GM21447 (cell line): ENCODE data around the gene TMEM259.

Source experiments
- ATAC-seq: cut with Tn5 transposase; IDR thresholded peaks from one replicate; pipeline ENCODE4 v1.9.1; 2021; ENCODE audit not compliant: unreplicated experiment

Gene TMEM259

GRCh38 chr19:1055886-1056620 lies 35.1 kb upstream of the TMEM259 start:
- no peak for ATAC-seq

- no peak for ATAC-seq
These were observed 34.1 kb upstream of the TMEM259 start for GRCh38 chr19:1055028-1055425.

- no peak for ATAC-seq
These were observed 33.4 kb upstream of the TMEM259 start for GRCh38 chr19:1054102-1055027.

DNA sequence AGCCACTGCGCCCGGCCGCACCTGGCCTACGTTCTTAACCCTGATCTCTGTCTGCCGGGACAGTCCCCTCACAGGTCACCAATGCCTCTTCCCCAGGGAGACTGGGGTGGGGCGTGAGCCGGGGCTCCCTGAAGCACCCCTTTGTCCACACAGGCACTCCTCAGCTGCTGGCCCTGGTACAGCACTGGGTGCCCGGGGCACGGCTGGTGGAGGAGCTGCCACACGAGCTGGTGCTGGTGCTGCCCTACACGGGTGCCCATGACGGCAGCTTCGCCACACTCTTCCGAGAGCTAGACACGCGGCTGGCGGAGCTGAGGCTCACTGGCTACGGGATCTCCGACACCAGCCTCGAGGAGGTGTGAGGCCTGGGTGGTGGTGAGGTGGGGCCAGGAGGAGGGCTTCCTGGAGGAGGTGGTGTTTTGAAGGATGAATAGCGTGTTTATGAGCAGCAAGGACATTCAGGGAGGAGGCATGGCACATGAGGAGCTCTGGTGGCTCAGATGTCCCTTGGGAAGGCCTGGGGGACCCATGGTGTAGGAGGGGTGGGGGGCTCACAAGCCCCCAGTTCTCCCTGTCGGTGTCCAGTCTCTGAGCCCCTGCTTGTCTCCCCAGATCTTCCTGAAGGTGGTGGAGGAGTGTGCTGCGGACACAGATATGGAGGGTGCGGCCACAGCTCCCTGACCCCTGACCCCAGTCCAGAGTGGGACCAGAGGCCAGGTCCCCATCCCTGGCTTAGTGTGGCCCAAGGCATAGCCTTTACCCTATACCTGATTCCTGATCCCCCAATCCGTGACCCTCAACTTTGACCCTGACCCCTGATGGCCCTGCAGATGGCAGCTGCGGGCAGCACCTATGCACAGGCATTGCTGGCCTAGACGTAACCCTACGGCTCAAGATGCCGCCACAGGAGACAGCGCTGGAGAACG lies 32.5 kb upstream of the TMEM259 start:
- ATAC-seq = no peak

DNA sequence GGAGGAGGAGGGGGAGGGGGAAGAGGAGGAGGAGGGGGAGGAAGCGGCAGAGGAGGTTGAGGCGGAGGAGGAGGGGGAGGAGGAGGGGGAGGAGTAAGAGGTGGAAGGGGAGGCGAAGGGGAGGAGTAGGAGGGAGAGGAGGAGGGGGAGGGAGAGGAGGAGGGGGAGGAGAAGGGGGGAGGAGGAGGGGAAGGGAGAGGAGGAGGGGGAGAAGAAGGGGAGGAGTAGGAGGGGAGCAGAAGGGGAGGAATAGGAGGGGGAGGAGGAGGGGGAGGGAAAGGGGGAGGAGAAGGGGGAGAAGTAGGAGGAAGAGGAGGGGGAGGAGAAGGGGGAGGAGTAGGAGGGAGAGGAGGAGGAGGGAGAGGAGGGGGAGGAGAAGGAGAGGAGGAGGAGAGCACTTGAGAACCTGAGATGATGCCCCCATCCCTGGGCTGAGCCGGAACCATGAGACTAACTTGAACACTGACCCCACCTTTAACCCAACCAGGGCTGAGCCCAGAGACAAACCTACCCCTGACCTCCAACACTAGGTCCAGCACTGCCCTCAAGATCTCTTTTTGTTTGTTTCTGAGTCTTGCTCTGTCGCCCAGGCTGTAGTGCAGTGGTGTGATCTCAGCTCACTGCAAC lies 31.5 kb upstream of the TMEM259 start:
- ATAC-seq = no peak

DNA sequence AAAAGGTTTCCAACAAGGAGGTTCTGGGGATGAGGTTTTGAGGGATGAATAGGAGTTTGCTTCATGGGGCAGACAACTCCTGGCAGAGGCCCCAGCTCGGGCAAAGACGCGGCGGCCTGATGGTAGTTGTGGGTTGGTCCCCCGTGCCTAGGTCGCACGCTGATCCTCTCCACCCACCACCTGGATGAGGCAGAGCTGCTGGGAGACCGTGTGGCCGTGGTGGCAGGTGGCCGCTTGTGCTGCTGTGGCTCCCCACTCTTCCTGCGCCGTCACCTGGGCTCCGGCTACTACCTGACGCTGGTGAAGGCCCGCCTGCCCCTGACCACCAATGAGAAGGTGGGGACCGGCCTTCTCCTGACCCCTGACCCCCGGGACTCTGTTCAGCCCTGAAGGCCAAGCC lies 30.9 kb upstream of the TMEM259 start:
- ATAC-seq = no peak

GRCh38 chr19:1050989-1051788 lies 30.3 kb upstream of the TMEM259 start:
- no peak for ATAC-seq

DNA sequence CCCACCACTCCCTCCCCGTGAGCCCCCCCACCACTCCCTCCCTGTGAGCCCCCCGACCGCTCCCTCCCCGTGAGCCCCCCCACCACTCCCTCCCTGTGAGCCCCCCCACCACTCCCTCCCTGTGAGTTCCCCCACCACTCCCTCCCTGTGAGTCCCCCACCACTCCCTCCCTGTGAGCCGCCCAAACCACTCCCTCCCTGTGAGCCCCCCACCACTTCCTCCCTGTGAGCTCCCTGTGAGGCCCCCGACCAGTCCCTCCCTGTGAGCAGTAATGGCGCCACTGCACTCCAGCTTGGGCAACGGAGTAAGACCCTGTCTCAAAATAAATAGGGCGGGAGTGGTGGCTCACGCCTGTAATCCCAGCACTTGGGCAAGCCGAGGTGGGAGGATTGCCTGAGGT lies 28.9 kb upstream of the TMEM259 start:
- no peak for ATAC-seq

GRCh38 chr19:1049106-1049505 lies 28.2 kb upstream of the TMEM259 start:
- ATAC-seq = no peak

- no peak for ATAC-seq
These were observed 26.8 kb upstream of the TMEM259 start for GRCh38 chr19:1047696-1048147.

GRCh38 chr19:1046836-1047695 lies 26.1 kb upstream of the TMEM259 start:
- ATAC-seq = no peak

DNA sequence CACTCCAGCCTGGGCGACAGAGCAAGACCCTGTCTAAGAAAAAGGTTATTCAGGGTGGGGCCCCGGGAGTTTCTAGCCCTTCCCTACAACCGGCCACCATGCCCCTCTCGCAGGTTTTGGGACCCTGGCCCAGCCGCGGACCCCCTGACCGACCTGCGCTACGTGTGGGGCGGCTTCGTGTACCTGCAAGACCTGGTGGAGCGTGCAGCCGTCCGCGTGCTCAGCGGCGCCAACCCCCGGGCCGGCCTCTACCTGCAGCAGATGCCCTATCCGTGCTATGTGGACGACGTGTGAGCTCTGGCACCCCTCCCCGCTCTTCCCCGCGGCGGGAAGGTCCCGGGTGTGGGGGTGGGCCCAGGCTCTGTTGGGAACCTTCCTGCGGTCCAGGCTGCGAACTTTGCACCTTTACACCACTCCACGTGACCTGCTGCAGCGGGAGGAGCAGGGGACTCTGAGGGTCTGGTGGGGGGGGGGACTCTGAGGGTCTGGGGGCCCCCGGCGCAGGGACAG lies 25.2 kb upstream of the TMEM259 start:
- ATAC-seq = no peak

DNA sequence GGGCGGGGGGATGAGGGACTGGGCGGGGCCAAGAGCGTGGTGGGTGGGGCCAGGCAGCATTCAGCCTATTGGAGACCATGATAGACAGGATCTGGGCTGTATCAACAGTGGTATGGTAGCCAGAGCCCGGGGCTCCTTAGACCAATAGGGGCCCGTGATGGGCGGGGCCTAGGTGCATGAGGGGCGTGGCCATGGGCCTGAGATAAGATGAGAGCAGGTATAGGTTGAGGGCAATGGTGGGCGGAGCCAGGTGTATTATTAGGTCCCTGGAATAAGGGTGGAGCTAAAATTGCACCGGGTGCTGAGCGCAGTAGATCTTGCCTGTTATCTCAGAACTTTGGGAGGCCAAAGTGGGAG lies 24.3 kb upstream of the TMEM259 start:
- ATAC-seq = no peak

DNA sequence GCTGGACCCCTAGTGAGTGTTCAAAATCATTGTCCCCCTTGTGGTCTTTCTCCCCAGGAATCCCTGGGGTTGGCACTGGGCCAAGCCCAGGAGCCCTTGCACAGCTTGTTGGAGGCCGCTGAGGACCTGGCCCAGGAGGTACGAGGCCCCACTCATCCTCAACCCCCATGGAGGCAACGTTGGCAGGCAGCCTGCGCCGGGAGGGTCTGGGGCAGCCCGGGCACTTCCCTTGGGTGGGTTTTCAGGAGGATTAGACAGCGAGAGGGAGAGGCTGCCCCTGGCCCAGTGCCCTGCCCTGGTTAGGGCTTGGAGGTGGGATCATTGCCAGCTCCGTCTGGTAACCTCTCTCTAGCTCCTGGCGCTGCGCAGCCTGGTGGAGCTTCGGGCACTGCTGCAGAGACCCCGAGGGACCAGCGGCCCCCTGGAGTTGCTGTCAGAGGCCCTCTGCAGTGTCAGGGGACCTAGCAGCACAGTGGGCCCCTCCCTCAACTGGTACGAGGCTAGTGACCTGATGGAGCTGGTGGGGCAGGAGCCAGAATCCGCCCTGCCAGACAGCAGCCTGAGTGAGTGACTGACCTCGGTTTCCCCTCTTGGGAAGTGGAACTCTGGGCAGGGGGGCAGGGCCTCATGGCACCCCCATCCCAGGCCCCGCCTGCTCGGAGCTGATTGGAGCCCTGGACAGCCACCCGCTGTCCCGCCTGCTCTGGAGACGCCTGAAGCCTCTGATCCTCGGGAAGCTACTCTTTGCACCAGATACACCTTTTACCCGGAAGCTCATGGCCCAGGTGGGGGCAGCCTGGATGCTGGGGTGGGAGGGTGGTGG lies 22.0 kb upstream of the TMEM259 start:
- no peak for ATAC-seq

DNA sequence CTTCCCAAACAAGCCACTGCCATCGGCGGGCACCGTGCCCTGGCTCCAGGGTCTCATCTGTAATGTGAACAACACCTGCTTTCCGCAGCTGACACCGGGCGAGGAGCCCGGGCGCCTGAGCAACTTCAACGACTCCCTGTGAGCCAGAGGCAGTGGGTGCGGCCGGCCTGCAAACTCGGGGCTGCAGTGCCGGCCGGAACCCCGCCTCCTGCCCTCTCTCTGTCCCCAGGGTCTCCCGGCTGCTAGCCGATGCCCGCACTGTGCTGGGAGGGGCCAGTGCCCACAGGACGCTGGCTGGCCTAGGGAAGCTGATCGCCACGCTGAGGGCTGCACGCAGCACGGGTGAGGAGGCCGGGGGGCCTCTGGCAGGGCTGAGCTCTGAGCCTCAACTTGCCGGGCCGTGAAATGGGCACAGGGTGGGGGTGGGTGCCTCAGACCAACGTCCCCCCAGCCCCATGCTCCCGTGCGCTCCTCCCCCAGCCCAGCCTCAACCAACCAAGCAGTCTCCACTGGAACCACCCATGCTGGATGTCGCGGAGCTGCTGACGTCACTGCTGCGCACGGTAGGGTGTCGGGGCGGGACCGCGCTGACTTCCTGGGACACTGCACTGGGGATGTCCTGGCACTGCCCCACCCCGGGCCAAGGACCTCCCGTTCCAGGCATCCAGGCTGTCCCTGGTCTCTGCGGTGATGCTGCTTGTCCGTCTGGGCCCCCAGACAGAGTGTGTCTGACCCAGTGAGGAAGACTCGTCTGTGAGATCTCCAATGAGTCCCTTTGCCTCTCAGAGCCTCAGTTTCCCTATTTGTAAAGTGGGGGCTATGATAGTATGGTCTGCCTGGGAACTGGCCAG lies 21.1 kb upstream of the TMEM259 start:
- no peak for ATAC-seq

DNA sequence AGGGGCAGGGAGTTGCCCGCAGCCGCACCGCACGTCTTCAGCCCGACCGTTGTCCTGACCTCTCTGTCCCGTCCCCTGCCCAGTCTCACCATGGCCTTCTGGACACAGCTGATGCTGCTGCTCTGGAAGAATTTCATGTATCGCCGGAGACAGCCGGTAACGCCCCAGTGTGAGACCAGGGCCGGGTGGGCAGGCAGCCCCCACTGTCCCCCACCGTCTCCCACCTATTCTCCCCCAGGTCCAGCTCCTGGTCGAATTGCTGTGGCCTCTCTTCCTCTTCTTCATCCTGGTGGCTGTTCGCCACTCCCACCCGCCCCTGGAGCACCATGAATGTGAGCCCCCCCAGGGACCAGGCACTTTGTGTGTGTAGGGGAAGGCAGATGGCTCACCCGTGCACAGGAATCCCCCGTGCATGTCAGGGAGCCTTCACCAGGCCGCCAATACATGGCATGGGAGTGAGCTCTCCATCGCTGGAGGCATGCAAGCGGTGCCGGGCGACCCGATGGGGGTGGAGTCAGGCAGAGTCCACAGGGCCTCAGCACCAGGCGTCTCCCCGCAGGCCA lies 20.4 kb upstream of the TMEM259 start:
- ATAC-seq = no peak
